H9 (cell line): ENCODE data around the gene DUSP15. TPM values are rescaled to one million over a fixed set of nuclear protein-coding genes. Genes with fewer than 3 reads are reported as not detected.

ENCODE experiments used
- DNase-seq: peaks from one replicate; pipeline ENCODE4 v3.0.0-alpha.2; 2017
- H2AFZ ChIP-seq: one replicate; pipeline ENCODE4 v1.6.1; 2013; ENCODE audit warnings: mild to moderate bottlenecking, low read length, control low read depth, moderate library complexity
- H2AK5ac ChIP-seq: 2 replicates; pipeline ENCODE4 v1.6.1; 2013; ENCODE audit warnings: low read length, control low read depth, mixed read lengths; ENCODE audit not compliant: insufficient read length
- H2BK120ac ChIP-seq: one replicate; pipeline ENCODE4 v1.6.1; 2013; ENCODE audit warnings: low read depth, mild to moderate bottlenecking, low read length, control low read depth, inconsistent platforms; ENCODE audit not compliant: poor library complexity, severe bottlenecking
- H2BK12ac ChIP-seq: 2 replicates; pipeline ENCODE4 v1.6.1; 2013; ENCODE audit warnings: low read length, control low read depth, mixed read lengths, low read depth; ENCODE audit not compliant: insufficient read length
- H2BK15ac ChIP-seq: 2 replicates; pipeline ENCODE4 v1.6.1; 2013; ENCODE audit warnings: low read depth, low read length, control low read depth
- H2BK20ac ChIP-seq: one replicate; pipeline ENCODE4 v1.6.1; 2013; ENCODE audit warnings: low read depth, mild to moderate bottlenecking, low read length, control low read depth, inconsistent platforms; ENCODE audit not compliant: poor library complexity, severe bottlenecking
- H2BK5ac ChIP-seq: 2 replicates; pipeline ENCODE4 v1.6.1; 2013; ENCODE audit warnings: low read length, control low read depth, mixed read lengths; ENCODE audit not compliant: insufficient read length
- H3K14ac ChIP-seq: 2 replicates; pipeline ENCODE4 v1.6.1; 2013; ENCODE audit warnings: low read length, control low read depth; ENCODE audit not compliant: insufficient read depth
- H3K18ac ChIP-seq: 2 replicates; pipeline ENCODE4 v1.6.1; 2013; ENCODE audit warnings: low read depth, mild to moderate bottlenecking, mixed read lengths, low read length, control low read depth; ENCODE audit not compliant: insufficient read length
- H3K23ac ChIP-seq: 2 replicates; pipeline ENCODE4 v1.6.1; 2013; ENCODE audit warnings: low read length, control low read depth, mixed read lengths, low read depth; ENCODE audit not compliant: insufficient read length
- H3K23me2 ChIP-seq: 2 replicates; pipeline ENCODE4 v1.6.1; 2013; ENCODE audit warnings: low read depth, mild to moderate bottlenecking, mixed read lengths, low read length, control low read depth; ENCODE audit not compliant: insufficient read length, poor library complexity, severe bottlenecking
- H3K27ac ChIP-seq: 2 replicates; pipeline ENCODE4 v1.5.1; 2013; ENCODE audit warnings: low read length, control low read depth, mixed read lengths, low read depth; ENCODE audit not compliant: insufficient read length
- H3K27me3 ChIP-seq: 2 replicates; pipeline ENCODE4 v1.6.1; 2013; ENCODE audit warnings: low read length, control low read depth, inconsistent platforms; ENCODE audit not compliant: insufficient read depth
- H3K4ac ChIP-seq: 2 replicates; pipeline ENCODE4 v1.6.1; 2013; ENCODE audit warnings: low read depth, mild to moderate bottlenecking, control low read depth, inconsistent platforms, low read length, moderate library complexity
- H3K4me1 ChIP-seq: 2 replicates; pipeline ENCODE4 v1.6.1; 2013; ENCODE audit warnings: low read length, control low read depth, inconsistent platforms; ENCODE audit not compliant: insufficient read depth
- H3K4me2 ChIP-seq: 2 replicates; pipeline ENCODE4 v1.6.1; 2013; ENCODE audit warnings: low read length, control low read depth, mixed read lengths; ENCODE audit not compliant: insufficient read length, insufficient read depth
- H3K56ac ChIP-seq: 2 replicates; pipeline ENCODE4 v1.6.1; 2013; ENCODE audit warnings: low read depth, mild to moderate bottlenecking, mixed read lengths, low read length, control low read depth; ENCODE audit not compliant: insufficient read length
- H3K79me1 ChIP-seq: 2 replicates; pipeline ENCODE4 v1.6.1; 2013; ENCODE audit warnings: low read depth, mild to moderate bottlenecking, moderate library complexity, low read length, control low read depth, inconsistent platforms; ENCODE audit not compliant: insufficient read depth, poor library complexity, severe bottlenecking
- H3K79me2 ChIP-seq: 2 replicates; pipeline ENCODE4 v1.6.1; 2013; ENCODE audit warnings: low read length, control low read depth, inconsistent platforms; ENCODE audit not compliant: insufficient read depth
- H3K9ac ChIP-seq: 2 replicates; pipeline ENCODE4 v1.6.1; 2013; ENCODE audit warnings: low read length, control low read depth, mixed read lengths; ENCODE audit not compliant: insufficient read length; ENCODE audit errors: extremely low read depth
- H3K9me3 ChIP-seq: one replicate; pipeline ENCODE4 v1.6.1; 2013; ENCODE audit warnings: low read depth, low read length, inconsistent platforms; ENCODE audit not compliant: control insufficient read depth
- H3T11ph ChIP-seq: one replicate; pipeline ENCODE4 v1.6.1; 2013; ENCODE audit warnings: mild to moderate bottlenecking, low read length, control low read depth, inconsistent platforms
- H4K20me1 ChIP-seq: one replicate; pipeline ENCODE4 v1.6.1; 2013; ENCODE audit not compliant: control insufficient read depth, insufficient read length, insufficient read depth
- H4K5ac ChIP-seq: 2 replicates; pipeline ENCODE4 v1.6.1; 2013; ENCODE audit warnings: low read depth, mild to moderate bottlenecking, mixed read lengths, low read length, control low read depth; ENCODE audit not compliant: insufficient read length
- H4K8ac ChIP-seq: replicated peaks from 2 replicates; pipeline ENCODE4 v1.6.1; 2013; ENCODE audit warnings: low read length, control low read depth, mixed read lengths, low read depth; ENCODE audit not compliant: insufficient read length
- H4K91ac ChIP-seq: 2 replicates; pipeline ENCODE4 v1.6.1; 2013; ENCODE audit warnings: low read depth, mild to moderate bottlenecking, moderate library complexity, mixed read lengths, low read length, control low read depth; ENCODE audit not compliant: insufficient read length
- H3K27ac Mint-ChIP-seq, 3 experiments: 2 replicates in 2 of 3; 3 replicates in 1 of 3; pipeline ENCODE4 v1.8.0; 2020 to 2021; ENCODE audit warnings: mixed read lengths in 3 of 3, mild to moderate bottlenecking in 1 of 3, moderate library complexity in 1 of 3
- H3K27me3 Mint-ChIP-seq: 2 replicates; pipeline ENCODE4 v1.8.0; 2021; ENCODE audit warnings: low read depth, mild to moderate bottlenecking, moderate library complexity, mixed read lengths
- H3K36me3 Mint-ChIP-seq, 3 experiments: 2 replicates in 2 of 3; 3 replicates in 1 of 3; pipeline ENCODE4 v1.8.0; 2020 to 2021; ENCODE audit warnings: low read depth in 3 of 3, mixed read lengths in 3 of 3; ENCODE audit not compliant: insufficient read depth in 1 of 3
- H3K4me1 Mint-ChIP-seq, 2 experiments: 2 replicates each; pipeline ENCODE4 v1.8.0; 2020; ENCODE audit warnings: mixed read lengths in 2 of 2
- H3K4me3 Mint-ChIP-seq, 2 experiments: 2 replicates in 1 of 2; 3 replicates in 1 of 2; pipeline ENCODE4 v1.8.0; 2020 to 2021; ENCODE audit warnings: mild to moderate bottlenecking in 2 of 2, mixed read lengths in 2 of 2, moderate library complexity in 1 of 2
- H3K9me3 Mint-ChIP-seq, 2 experiments: 2 replicates in 1 of 2; 3 replicates in 1 of 2; pipeline ENCODE4 v1.8.0; 2020; ENCODE audit warnings: mild to moderate bottlenecking in 2 of 2, mixed read lengths in 2 of 2, moderate library complexity in 1 of 2
- CTCF ChIP-seq: fragments of 200-600 bp; sonication (generic); conservative IDR thresholded peaks from 3 replicates; pipeline ENCODE4 v1.8.0; 2021; ENCODE audit warnings: antibody characterized with exemption, mild to moderate bottlenecking
- WGBS: extraction: QIAGEN DNeasy Blood & Tissue Kit; methylation state at CpG from one replicate; pipeline ENCODE4 v1.1.7; 2013; ENCODE audit warnings: missing lambda C conversion rate, low lambda C conversion rate, mixed read lengths; ENCODE audit not compliant: insufficient read length; ENCODE audit errors: extremely low coverage; 5-methylcytosine and 5-hydroxymethylcytosine counted together
- total RNA-seq: library from RNA; stranded (reverse); gene quantifications from 2 replicates; pipeline ENCODE4 v1.2.1, GENCODE V29; 2021

DUSP15 gene
- total RNA-seq, 1 experiment from 2014 or later: 5.6 TPM

DNA sequence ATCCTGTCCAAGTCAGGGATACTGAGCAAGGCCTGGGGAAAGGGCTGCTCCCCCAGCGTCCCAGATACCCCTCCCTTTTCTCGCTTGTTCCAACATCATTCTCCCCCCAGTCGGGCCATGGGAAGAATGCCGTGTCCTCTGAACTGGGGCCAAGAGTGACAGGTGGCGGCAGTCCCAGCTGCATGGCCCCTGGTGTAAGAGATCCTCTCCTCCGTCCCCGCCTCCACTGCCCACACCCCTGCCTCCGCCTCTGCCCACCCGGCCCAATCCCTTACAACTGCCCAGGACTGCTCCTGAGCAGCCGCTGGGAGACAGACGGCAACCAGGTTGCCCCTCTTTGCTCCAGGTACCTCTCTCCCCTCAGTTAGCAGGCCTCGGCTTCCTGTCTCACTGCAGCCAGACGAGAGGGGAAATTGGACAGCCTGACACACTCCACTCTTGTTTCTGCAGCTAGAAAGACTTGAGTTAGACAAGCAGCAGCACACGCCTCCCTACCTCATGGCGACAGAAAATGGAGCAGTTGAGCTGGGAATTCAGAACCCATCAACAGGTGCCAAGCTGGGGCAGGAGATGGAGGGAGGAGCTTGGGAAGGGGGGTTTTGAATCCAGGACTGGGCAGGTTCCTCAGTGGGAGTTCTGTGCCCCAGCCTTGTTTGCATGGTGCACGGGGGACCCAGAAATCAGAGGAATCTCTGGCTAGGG is 51.1 kb downstream of the DUSP15 start, which contains the start of gene MYLK2:
Gene MYLK2, plus strand, starts transcription at position 274 of the 702 bp plus-strand sequence. Its CDS starts 225 bp downstream, at position 499.
- Histone ChIP-seq H3K4me1 (no peaks in the 10 kb centered on the region), H4K8ac (no peak within 1 kb of the TSS), H3K18ac (no peak within 1 kb of the TSS), H3K56ac (no peak within 1 kb of the TSS), H4K91ac (no peak within 1 kb of the TSS), H3K23ac (no peak within 1 kb of the TSS), H4K5ac (no peak within 1 kb of the TSS), H2BK12ac (no peak within 1 kb of the TSS), H3K9me3 (no peaks in the 10 kb centered on the region), H2BK15ac (no peak within 1 kb of the TSS), H3K9ac (no peak within 1 kb of the TSS), H2BK20ac (no peak within 1 kb of the TSS), H2AK5ac (no peak within 1 kb of the TSS), H3K14ac (no peak within 1 kb of the TSS), H3K4me2 (no peak within 1 kb of the TSS), H3T11ph (no peak within 1 kb of the TSS), H2BK5ac (no peak within 1 kb of the TSS), H3K4ac (no peak within 1 kb of the TSS), H3K23me2 (no peaks in the 10 kb centered on the region), H3K27ac (no peak within 1 kb of the TSS), H3K79me1 (no peaks in the 10 kb centered on the region), H3K27me3 (no peaks in the 10 kb centered on the region), H2AFZ (no peak within 1 kb of the TSS), H4K20me1 (no peaks in the 10 kb centered on the region), H3K79me2 (no peaks in the 10 kb centered on the region), H2BK120ac (no peak within 1 kb of the TSS)
- Mint-ChIP-seq H3K9me3 (no peaks in the 10 kb centered on the region), H3K4me1 (peaks cover 17 to 37% of the 10 kb centered on the region in 2 experiments), H3K4me3 (no peak within 1 kb of the TSS), H3K27ac (peak within 1 kb of the TSS in 2 of 3 experiments; percentile 22 to 81; a peak in 3 of 7 replicates), H3K36me3 (no peaks in the 10 kb centered on the region), H3K27me3 (peaks cover 5% of the 10 kb centered on the region)
- no CpG with 5 or more reads among the region's 16 CpGs for WGBS
- TF ChIP-seq CTCF: no peak
- DNase-seq: no peak
